IPS-20b (cell line): ENCODE results near the gene UMODL1.

ENCODE experiments used
- H3K27ac ChIP-seq: one replicate; pipeline ENCODE4 v1.5.1; 2013; ENCODE audit warnings: low read length
- H3K27me3 ChIP-seq: 2 replicates; pipeline ENCODE4 v1.6.1; 2013; ENCODE audit warnings: mild to moderate bottlenecking, low read length, inconsistent platforms; ENCODE audit not compliant: insufficient read depth
- H3K36me3 ChIP-seq: 2 replicates; pipeline ENCODE4 v1.6.1; 2013; ENCODE audit warnings: low read depth, mild to moderate bottlenecking, inconsistent platforms, low read length, moderate library complexity; ENCODE audit not compliant: insufficient read depth
- H3K4me1 ChIP-seq: 2 replicates; pipeline ENCODE4 v1.6.1; 2013; ENCODE audit warnings: mild to moderate bottlenecking, control low read depth, inconsistent platforms, low read length, moderate library complexity; ENCODE audit not compliant: insufficient read depth
- H3K4me3 ChIP-seq: 2 replicates; pipeline ENCODE4 v1.5.1; 2013; ENCODE audit warnings: mild to moderate bottlenecking, low read length, inconsistent platforms
- H3K9ac ChIP-seq: 2 replicates; pipeline ENCODE4 v1.6.1; 2013; ENCODE audit warnings: low read depth, mild to moderate bottlenecking, inconsistent platforms, low read length, moderate library complexity
- H3K9me3 ChIP-seq: 2 replicates; pipeline ENCODE4 v1.6.1; 2013; ENCODE audit warnings: mild to moderate bottlenecking, low read depth, low read length, inconsistent platforms; ENCODE audit not compliant: insufficient read depth

UMODL1 gene

DNA sequence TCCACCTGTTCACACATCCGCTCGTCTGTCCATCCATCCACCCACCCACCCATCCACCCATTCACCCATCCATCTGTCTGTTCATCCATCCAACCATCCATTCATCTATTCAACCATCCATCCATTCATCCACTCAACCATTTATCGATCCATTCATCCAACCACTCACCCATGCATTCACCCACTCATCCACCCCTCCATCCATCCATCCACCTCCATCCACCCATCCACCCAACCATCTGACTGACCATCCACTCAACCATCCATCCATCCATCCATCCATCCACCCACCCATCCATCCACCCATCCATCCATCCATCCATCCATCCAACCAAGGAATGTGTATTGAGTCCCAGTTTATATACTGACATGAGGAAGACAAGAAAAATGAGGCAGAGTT, 73.1 kb downstream of the UMODL1 start:
- no peaks in the 10 kb centered on the region for H3K9me3 ChIP-seq
- no peaks in the 10 kb centered on the region for H3K4me1 ChIP-seq
- H3K36me3 ChIP-seq = no peaks in the 10 kb centered on the region
- no peaks in the 10 kb centered on the region for H3K27me3 ChIP-seq
- no peak overlapping the region for H3K27ac ChIP-seq
- H3K9ac ChIP-seq = no peak overlapping the region
- H3K4me3 ChIP-seq = no peak overlapping the region

DNA sequence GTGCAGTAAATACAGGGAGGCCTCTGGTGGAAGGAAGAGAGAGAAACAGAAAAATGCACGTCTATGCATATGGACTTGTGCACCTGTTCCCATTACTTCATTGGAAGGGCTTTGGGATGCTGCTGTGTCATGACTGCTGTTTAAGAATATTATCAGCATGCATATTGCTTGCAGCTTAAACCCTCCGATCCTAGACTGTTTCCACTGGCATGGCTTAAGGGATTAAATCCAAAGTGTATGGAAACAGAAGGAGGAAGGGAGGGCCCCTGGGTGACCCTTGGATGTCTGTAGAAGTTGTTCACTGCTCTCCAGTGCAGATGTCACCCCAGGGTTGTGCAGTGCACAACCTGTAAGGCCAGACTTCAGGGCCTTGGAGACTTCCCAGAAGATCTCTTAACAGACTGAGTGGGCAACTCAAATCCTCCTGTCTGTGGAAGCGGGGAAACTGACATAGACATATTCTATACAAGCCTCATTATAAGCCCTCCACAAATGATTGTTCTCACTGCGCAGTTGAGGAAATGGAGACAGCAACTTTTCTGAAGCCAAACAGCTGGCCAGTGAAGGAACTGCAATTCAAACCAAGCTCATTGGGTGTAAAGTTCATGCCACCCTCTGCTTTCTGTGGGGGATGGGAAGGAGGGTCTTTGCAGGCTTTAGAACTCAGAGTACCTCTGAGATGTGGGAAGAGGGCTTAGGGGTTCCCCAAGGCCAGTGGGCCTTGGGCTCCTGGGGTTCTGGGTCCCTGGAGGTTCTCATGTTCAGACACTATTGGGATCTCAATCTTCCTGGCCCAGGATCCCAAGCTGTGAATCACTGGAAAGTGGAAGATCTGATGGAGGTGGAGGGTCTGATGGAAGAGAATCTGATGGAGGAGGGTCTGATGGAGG, 73.8 kb downstream of the UMODL1 start:
- no peaks in the 10 kb centered on the region for H3K9me3 ChIP-seq
- no peak overlapping the region for H3K9ac ChIP-seq
- H3K36me3 ChIP-seq = no peaks in the 10 kb centered on the region
- H3K4me1 ChIP-seq = no peaks in the 10 kb centered on the region
- no peak overlapping the region for H3K4me3 ChIP-seq
- no peak overlapping the region for H3K27ac ChIP-seq
- no peaks in the 10 kb centered on the region for H3K27me3 ChIP-seq

DNA sequence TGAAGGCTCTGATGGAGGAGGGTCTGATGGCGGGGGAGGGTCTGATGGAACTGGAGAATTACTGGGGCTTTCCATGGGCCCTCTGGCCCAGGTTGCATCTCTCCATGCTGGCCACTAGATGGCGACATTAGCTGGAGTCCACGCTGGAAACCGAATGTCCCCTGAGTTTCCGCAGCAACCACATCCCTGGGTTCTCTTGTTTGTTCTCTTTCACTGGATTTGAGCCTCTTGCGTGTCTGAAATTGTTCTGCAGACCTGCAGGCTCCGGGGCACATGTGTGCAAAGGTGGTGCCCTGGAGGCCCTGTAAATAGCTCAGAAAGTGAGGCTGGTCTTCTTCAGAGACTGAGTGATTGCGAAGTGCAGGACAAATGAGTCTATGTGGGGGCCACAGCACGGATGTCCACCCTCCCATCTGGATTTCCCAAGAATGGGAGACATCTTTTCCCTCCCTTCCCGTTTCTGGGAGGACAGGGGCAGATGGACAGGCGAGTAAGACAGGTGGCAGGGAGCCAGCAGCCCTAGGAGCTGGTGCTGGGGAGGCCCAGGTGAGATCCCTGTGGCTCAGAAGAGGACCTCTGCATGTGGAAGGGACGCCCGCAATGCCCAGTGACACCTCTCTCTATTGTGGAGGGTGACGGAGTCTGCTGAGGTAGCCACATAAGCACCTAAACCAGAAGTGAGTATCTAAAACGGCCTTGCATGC, 74.6 kb downstream of the UMODL1 start:
- Histone ChIP-seq H3K9me3 (no peaks in the 10 kb centered on the region), H3K27ac (no peak overlapping the region), H3K4me3 (no peak overlapping the region), H3K9ac (no peak overlapping the region), H3K36me3 (no peaks in the 10 kb centered on the region), H3K4me1 (no peaks in the 10 kb centered on the region), H3K27me3 (no peaks in the 10 kb centered on the region)

DNA sequence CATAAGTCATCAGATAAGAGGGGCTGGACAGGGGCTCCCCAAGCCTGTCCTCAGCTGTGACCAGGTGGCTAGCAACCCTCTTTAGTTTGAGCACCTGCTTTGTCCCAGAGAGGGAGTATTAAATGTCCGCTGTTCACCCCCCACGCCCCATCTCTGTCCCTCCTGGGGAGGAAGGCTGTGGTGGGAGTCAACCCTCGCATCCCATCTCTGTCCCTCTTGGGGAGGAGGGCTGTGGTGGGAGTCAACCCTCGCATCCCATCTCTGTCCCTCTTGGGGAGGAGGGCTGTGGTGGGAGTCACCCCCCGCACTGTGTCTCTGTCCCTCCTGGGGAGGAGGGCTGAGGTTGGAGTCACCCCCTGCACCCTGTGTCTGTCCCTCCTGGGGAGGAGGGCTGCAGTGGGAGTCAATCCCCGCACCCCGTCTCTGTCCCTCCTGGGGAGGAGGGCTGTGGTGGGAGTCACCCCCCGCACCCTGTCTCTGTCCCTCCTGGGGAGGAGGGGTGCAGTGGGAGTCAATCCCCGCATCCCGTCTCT, 75.2 kb downstream of the UMODL1 start:
- Histone ChIP-seq H3K36me3 (no peaks in the 10 kb centered on the region), H3K9me3 (no peaks in the 10 kb centered on the region), H3K27me3 (no peaks in the 10 kb centered on the region), H3K9ac (no peak overlapping the region), H3K4me3 (no peak overlapping the region), H3K4me1 (no peaks in the 10 kb centered on the region), H3K27ac (no peak overlapping the region)

DNA sequence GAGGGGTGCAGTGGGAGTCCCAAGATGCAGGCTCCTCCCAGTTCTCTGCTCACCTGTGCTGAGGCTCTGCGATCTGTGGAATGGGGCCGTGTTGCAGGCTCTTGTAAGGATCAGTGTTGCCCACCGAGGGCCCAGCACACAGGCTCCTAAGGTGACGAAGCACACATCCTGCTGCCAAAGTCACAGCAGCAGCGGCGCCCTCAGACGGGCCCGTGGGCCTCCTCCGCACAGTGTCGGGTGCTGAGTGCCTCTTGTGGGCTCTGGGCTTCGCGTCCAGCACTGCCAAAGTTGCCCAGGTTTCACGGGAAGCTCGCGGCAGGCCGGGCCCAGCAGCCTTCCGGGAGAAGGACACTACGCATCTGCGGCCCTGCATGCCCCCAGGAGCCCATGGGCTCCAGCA, 75.7 kb downstream of the UMODL1 start:
- Histone ChIP-seq H3K9ac (no peak overlapping the region), H3K4me3 (no peak overlapping the region)

DNA sequence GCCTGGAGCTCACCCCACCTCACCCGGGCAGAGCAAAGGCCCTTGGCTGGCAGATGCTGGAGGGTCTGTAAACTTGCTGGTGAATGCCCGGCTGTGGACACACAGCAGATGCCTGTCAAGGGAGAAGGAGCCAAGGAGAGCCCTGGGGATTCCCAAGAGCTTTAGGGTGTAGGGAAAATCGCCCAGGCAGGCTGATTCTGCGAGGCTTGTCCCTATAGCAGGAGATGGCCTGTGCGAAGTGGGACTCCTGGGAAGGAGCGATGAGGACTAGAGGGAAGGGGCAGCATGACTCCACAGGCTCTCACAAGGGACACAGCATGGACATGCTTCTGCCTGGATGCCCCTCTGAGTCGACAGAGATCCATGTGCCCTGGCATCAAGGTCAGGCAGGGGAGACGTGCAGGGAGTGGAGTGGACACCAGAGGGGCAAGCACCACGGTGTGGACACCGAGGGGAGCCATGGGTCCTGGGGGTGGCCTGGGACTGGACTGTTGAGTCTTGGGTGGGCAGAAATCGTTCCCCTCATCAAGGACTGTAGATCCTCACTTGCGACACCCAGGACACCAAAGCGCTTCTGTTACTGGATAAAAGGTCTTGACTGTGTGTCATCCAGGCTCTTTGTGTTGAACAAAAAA, 76.4 kb downstream of the UMODL1 start:
- Histone ChIP-seq H3K4me3 (no peak overlapping the region), H3K9me3 (no peaks in the 10 kb centered on the region), H3K9ac (no peak overlapping the region), H3K27ac (no peak overlapping the region), H3K4me1 (no peaks in the 10 kb centered on the region), H3K36me3 (no peaks in the 10 kb centered on the region), H3K27me3 (no peaks in the 10 kb centered on the region)

More for the DNA sequence above, 75.7 kb downstream of the UMODL1 start:
- no peaks in the 10 kb centered on the region for H3K4me1 ChIP-seq
- H3K9me3 ChIP-seq = no peaks in the 10 kb centered on the region
- no peaks in the 10 kb centered on the region for H3K36me3 ChIP-seq
- H3K27ac ChIP-seq = no peak overlapping the region
- H3K27me3 ChIP-seq = no peaks in the 10 kb centered on the region

DNA sequence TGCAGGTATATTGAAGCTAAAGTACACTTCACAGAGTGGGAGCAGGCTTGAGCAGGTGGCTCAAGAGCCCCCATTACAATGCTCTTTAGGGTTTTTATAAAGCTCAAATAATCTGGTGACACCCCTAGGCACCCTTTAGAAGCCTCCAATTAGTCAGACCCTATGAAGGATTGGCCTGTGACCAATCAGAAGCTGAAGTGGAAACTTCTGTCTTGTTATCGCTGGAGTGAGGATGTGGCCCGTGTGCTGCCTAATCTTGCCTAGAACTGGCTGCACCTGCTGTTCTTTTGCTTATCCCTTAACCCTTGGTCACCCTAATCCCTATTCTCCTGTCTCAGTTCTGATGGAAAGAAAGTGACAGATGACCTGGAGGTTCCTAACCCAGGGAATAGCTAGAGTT, 77.0 kb downstream of the UMODL1 start:
- Histone ChIP-seq H3K4me3 (no peak overlapping the region), H3K4me1 (no peaks in the 10 kb centered on the region), H3K9me3 (no peaks in the 10 kb centered on the region), H3K36me3 (no peaks in the 10 kb centered on the region), H3K27me3 (no peaks in the 10 kb centered on the region), H3K9ac (no peak overlapping the region), H3K27ac (no peak overlapping the region)

DNA sequence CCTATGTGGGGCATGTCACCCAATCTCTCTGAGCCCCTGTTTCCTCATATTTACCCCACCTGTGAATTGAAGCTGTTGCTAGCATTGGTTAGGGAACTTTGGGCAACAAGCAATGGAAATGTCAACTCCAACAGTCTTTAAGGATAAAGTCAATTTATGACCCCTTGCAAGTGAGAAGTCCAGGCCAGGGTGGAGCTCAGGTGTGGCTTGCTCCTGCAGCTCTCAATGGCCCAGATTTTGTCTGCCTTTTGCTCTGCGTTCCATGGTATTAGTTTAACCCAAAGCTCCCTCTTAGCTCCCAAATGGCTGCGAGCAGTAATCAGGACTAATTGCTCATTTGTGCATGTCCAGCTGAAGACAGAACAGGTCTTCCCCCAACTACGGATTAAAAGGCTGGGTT, 77.5 kb downstream of the UMODL1 start:
- H3K9me3 ChIP-seq = no peaks in the 10 kb centered on the region
- no peak overlapping the region for H3K4me3 ChIP-seq
- no peaks in the 10 kb centered on the region for H3K27me3 ChIP-seq
- no peak overlapping the region for H3K27ac ChIP-seq
- no peaks in the 10 kb centered on the region for H3K36me3 ChIP-seq
- H3K4me1 ChIP-seq = no peaks in the 10 kb centered on the region
- no peak overlapping the region for H3K9ac ChIP-seq

DNA sequence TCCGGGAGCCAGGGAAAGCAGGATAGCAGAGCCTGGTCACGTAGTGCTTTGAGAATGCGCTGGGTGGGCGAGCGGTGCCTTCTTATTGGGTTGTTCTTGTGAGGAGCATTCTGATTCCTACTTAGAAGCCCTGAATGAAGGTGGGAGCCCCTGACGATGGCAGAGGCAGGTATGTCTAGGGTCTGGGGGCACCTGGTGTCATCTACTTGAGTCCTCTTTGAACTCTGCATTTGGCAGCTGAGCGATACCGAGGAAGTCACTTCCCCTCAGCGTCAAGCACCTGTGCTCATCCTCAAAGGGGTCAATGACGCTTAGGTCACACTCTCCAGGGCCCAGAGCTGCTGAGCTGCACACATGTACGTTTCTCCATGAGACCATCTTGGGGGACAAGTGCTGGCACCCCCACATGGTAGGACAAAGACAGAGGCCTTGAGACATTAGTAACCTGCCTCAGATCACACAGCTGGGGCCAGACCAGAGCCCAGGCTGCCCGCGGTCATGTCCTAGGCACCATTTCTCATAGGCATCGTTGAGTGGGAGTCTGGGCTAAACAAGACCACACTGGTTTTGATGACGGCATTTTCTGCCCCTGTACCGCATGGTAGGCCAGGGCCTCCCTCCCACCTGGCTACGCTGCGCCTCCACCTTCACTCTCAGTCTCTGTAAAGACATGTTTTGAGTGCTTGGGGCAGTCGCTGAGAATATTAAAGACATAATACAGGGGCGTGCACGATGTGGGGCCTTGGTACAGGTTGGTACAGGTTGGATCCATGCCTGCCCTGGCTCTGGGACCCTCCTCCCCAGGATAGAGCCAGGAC, 78.7 kb downstream of the UMODL1 start:
- H3K9ac ChIP-seq = no peak overlapping the region

DNA sequence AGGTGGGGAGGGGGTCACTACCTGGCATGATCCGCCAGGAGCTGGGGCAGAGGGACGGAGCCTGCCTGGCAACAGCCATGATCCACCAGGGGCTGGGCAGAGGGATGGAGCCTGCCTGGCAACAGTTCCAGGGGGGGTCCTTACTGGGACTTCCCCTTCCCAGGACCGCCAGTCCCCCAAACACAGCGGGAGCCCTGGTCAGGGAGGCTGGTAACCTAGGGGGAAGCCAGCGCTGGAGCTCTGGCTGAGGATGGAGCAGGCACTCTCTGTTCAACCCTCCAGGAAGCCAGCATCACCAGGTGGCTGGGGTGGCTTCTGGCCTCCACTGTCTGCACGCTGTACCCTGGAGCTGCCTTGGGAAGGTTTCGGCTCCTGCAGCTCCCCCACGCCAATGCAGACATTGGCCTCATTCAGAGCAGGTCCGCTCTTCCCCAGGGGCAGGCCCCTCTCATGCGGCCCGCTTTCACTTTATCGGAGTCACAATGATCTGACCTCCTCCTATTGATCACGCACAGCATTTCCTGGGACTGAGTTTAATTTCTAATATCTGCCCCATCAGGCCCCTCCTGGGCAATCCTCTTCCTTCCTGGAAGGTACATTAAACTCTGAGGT, 79.5 kb downstream of the UMODL1 start:
- Histone ChIP-seq H3K9ac (no peak overlapping the region), H3K27me3 (no peaks in the 10 kb centered on the region), H3K4me1 (no peaks in the 10 kb centered on the region), H3K9me3 (no peaks in the 10 kb centered on the region), H3K27ac (no peak overlapping the region), H3K36me3 (no peaks in the 10 kb centered on the region), H3K4me3 (no peak overlapping the region)

More for the DNA sequence above, 78.7 kb downstream of the UMODL1 start:
- no peak overlapping the region for H3K27ac ChIP-seq
- H3K9me3 ChIP-seq = no peaks in the 10 kb centered on the region
- no peaks in the 10 kb centered on the region for H3K36me3 ChIP-seq
- H3K27me3 ChIP-seq = no peaks in the 10 kb centered on the region
- H3K4me1 ChIP-seq = no peaks in the 10 kb centered on the region
- H3K4me3 ChIP-seq = no peak overlapping the region
